C1 segment of cervical spinal cord (tissue), 14 donors: ENCODE data around the gene RPS6KA3.
"Not testable (repeated sequence)": the region's sequence is repeated elsewhere in the genome, so short reads cannot be mapped to it uniquely, and the experiment has no call there.

Experiments used
- DNase-seq, 14 donors: peaks; one replicate each; lab custom pipeline; 2025; lab: John Stamatoyannopoulos, UW

RPS6KA3 gene

DNA sequence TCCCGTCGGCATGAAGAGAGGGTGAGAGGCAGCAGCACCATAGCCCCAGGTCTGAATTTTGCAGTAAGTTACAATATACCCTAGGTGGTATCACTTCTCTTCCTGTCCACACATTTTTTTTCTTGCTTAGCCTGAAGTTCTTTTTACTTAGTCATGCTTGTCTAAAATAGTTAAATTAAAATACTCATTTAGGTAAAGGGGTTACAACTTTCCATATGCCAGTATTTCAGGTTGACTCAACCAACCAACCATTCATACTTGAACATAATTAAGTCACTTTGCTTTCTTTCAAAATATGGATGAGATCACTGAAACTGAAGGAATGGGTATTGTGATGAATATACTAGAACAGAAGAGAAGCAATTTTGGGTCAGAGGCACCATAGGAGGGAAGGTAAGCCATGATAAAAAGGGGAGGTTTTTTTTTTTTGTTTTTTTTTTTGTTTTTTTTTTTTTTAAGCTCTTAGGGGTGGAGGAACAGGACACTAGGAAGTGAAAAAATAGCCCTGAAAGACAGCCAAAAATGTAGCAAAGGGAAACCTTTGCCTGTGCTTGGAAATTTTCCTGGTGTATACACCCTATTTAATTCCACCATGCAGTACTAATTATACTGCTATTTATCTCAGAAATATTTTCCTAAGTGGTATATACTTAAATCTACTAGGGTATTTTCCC lies 41.8 kb downstream of the RPS6KA3 start:
- DNase-seq = peak in 1 of 14 donors; percentile 27

DNA sequence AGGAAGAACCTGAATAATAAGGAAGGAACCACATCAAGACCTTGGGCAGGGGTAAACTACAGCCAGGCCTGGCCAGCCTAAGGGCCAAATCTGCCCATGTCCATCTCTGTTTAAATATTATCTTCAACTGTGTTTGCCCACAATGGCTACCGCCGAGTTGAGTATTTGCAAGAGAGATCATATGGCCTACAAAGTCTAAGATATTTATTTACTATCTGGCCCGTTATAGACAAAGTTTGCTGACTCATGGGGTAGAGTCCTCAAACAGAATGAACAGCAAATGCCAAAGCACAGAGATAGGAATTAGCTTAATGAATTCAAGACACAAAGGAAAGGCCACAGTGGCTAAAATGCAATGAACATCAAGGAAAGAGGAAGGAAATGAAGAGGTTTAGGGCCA lies 44.8 kb downstream of the RPS6KA3 start:
- DNase-seq = no peak

DNA sequence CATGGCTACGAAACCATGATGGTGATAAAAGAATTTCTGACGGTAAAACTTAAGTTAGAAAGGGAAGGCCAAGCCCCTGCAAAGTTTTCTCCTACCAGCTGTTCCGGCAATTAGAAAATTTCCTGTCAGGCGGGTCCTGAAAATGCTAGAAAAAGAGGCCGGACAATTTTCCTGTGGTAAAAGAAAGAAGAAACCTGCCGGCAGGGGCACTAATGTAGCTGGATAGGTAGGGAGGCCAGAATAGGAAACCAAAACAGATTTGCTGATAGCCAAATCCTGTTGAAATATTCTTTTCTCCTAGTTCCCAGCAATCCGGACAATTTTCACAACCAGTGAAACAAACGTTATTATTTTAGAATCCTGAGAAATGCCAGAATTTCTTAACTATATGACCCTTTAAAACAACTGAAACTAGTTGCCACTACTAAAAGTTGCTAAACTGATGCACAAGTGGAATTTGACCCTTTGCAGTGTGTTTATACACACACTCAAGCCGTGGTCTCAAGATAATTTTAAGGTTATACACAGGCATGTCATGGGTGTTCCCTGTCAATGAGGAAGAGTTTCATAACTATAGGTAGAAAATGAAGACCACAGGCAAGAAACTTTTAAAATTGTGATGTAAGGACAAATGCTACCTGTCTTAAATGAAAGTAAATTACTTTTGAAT lies 47.7 kb downstream of the RPS6KA3 start:
- DNase-seq = no peak

DNA sequence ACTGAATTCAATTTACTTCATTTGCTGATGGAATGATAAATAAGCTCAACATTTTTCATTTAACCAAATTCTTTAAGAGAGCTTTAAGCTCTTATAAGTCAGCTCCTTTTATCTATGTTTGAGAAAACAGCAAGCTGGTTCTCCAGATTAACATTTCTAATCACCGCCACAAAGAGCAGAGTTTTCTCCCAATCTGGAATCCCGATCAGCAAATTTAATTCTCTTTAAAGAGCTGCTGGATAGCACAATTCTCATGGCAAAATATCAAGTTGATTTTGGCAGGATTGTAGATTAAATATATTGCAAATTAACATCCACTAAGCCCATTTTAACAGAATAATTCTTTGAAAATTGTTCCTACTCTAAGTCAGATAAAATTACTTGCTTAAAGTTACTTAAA lies 48.8 kb downstream of the RPS6KA3 start:
- no peak for DNase-seq

DNA sequence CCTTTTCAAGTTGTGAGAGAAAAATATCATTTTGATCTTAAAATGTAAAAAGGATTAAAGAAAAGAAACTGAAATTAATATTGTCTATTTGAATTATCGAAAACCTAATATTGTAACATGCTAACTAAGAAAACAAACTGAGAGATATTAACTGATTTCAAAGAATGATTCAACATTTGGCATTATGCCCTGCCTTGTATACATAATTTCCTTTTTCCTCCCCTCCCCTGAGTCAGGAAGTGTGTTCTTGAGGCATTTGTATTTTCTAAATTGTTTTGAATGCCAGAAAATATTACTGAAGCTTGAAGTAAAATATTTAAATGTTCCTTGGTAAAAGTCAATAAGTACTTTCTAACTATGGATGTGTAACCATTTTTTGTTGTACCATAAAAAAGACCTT lies 49.4 kb downstream of the RPS6KA3 start:
- peak in 1 of 14 donors; percentile 18 for DNase-seq

DNA sequence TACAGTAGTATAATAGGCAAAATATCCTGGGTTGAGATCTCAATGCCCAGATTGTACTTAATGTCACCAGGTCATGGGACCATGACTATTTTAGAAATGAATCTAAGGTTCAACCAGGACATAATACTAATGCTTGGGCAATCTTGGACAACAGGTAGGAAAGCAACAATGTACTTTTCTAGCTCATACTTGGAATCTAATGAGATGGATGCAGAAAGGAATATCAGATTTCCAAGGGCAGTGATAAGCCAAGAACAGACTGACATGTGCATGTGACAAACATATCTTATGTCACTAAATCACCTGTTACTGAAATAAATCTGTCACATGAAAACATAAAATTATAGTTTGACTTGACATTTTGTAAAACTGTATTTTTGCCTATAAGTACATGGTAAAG lies 51.1 kb downstream of the RPS6KA3 start:
- no peak for DNase-seq

DNA sequence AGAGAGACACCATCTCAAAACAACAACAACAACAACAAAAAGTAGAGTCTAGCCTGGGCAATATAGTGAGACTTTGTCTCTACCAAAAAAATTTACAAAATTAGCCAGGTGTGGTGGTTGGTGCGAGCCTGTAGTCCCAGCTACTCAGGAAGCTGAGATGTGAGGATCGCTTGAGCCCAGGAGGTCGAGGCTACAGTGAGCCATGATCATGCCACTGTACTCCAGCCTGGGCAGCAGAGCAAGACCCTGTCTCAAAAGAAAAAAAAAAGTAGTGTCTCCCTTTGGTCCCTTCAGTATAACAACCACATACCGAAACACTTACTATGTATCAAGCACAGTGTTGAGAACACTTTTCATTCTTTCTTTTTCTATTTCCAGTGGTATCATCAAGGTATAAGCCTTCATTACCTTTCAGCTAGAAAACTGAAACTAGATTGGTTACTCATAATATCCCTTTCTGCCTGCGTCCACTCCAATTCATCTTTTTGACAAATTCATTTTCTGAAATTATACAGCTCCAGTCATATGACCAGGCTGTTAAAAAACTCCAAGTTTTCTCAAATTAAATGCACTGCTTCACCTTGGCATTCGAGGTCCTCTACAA lies 54.1 kb downstream of the RPS6KA3 start:
- no peak for DNase-seq

DNA sequence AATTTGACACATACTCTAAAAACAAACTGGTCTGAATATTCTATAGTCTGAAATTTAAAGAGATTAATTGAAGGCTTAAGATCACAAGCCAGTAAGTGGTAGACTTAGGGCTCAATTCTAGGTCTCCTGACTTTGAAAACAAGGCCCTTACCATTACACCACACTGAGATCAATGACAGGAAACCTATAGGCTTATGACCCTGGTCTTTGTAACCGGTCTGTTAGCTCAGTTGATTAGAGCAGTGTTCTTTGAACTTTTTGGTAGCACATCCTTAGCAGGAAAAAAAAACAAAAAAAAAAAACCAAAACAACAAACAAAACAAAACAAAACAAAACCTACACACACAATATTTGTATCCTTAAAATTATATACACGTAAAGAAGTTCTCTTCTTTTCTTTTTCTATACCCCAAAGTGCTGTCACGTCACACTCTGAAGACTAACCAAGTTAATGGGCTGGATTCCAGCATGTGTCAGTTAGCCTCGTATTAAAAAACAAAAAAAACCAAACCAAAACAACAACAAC lies 55.4 kb downstream of the RPS6KA3 start:
- DNase-seq = no peak

DNA sequence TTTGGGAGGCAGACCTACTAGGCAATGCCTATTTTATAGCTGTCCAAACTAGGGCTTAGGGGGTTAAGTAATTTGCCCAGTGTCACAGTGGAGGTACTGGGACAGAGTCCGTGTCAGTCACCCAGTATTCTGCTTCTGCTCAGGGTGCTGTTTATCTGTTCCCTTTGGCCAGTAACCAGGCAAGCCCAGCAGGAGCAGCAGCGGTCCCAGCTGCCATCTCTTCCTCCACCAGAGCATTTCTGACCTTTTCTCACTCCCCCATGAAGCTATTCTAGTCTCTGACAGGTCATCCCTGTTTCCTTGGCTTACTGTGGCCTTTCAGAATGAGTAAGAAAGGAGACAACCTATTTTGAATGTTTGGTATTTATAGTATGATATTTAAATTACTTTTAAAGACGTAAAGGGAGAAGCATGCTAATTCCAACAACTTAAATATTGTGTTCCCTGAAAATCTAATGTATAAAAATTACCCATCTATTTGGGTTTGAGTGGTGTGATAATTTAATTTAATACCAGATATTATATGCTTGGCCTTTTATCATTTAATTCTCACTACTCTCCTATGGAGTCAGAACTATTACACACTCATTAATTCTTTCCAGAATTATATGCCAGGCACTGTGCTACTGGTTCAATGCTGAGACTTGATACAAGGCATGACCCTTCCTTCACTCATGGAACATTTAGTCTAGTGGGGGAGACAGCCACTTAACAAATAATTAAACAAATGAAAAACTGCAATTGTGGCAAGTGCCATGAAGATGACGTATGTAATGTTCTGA lies 60.6 kb downstream of the RPS6KA3 start:
- peak in 1 of 14 donors; percentile 61 for DNase-seq

DNA sequence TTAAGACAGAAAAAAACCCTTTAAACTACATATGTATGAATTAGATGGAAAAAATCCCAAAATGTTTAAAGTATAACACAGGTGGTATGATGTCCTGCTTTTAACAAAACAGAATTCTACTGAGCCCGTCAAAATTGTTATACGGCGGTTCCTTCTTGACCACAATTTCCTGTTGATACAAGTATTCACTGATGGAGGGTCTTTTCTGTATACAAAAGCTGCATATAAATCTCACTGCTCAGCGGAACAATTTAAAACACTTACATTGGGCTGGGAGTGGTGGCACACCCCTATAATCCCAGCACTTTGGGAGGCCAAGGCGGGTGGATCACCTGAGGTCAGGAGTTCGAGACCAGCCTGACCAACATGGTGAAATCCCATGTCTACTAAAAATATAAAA lies 62.4 kb downstream of the RPS6KA3 start:
- no peak for DNase-seq

DNA sequence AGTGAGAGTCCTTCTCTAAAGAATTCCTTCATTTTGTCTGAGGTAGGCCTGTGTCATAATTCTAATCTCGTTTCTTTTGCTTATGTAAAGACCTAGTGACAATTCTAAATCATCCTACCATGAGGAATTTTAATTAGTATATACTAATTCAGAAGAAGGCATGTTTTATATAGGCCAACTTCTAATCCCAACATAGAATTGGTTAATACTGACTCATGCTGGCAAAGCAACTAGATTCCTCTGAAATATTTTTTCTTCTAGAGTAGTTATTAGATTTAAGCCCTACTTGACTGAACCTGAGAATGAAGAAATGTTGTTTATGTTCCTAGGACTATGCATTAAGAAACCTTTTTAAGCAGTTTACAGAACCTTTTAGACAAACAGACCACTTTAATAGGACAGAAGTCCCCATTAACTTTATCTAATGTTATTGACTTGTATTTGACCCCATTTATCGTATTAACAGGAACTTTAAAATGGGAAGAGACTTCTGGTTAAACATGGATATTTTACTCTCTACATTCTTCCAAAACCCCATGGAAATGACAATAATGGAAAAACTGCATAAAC lies 69.0 kb downstream of the RPS6KA3 start:
- no peak for DNase-seq

DNA sequence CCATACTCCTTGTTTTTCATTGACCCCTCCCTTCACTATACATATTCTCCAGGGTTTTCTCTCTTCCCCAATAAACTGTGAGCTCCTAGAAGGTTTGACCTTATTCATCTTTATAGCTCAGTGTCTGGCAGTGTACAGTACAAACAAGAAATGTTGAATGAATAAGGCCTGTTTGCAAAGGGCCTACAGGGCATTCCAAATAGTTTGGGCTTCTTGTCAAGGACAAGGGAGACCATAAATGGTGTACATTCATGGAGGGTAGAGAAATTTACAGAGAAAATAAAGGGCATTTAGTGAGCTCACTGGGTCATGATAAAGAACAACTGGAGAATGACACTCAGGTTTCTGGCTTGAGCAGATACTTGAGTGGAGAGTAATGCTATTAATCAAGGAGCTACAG lies 77.5 kb downstream of the RPS6KA3 start:
- DNase-seq = no peak

DNA sequence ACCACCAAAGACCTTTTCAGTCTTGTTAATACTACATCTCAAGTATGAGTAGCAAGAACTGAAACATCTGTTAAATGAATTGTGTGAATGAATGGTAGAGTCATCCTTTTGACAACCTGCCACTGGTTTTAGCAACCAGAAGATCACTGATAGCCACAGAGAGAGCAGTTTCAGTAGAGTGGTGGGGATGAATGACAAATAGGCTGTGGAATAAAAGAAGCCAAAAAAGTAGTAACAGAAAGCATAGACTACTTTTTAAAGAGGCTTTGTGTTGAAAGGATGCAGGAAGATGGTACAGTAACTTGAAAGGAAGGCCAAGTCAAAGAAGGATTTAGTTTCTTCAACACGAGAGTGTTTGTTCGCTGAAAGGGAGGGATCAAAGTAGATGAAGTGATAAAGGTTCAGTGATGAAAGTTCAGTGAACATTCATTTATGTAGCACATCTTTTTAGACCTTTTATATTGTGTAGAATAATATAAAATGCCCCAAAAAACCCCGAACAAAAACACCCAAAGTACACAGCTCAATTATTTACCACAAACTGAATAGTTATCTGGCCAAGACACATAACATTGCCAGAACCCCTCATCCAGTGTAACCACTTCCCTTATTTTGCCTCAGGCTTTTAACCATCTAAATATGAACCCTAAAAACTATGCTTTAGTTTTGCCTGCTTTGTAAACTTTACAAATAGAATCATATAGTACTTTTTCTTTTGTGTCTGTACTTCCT lies 84.9 kb downstream of the RPS6KA3 start:
- DNase-seq = no peak

DNA sequence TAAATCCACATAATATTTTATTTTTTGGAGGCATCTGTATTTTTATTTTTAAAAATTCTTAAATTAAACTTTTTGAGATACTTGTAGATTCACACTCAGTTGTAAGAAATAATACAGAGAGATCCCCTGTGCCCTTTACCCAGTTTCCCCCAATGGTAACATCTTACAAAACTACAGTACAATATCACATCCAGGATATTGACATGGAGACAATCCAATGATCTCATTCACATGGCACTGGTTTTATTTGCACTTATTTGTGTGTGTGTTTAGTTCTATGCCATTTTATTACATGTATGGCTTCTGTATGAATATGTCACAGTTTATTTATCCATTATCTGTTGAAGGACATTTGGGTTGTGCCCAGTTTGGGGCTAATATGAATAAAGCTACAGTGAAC lies 89.6 kb downstream of the RPS6KA3 start:
- no peak for DNase-seq

DNA sequence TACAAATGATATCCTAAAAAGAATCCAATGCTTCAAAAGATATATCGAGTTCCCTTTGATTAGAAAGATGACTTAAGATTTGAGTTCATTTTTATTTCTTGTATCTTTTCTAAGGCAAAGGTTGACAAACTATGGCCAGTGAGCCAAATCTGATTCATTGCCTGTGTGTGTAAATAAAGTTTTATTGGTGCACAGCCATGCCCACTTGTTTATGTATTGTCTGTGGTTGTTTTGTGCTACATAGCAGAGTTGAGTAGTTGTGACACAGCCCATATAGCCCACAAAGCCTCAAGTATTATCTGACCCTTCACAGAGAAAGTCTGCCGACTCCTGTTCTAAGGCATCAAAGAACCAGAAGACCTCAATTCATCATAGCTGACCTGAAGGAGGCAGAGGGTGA lies 92.9 kb downstream of the RPS6KA3 start:
- no peak for DNase-seq

DNA sequence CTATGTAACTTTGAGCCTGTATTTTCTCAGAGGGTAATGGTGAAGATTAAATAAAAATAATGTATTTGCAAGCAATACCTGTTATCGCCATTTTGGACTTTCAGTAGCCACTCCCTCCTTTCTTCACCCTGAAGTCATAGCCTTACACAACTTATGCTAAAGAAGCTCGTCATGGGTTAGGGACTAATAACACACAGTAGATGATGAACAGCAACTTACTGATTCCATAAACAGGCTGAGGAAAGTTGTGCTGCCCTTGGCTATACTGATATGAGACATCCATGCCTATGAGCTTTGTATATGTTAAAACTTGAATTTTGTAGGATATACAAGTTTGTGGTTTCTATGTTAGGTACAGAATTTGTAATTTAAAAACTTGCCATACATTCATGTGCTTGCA lies 93.4 kb downstream of the RPS6KA3 start:
- no peak for DNase-seq

DNA sequence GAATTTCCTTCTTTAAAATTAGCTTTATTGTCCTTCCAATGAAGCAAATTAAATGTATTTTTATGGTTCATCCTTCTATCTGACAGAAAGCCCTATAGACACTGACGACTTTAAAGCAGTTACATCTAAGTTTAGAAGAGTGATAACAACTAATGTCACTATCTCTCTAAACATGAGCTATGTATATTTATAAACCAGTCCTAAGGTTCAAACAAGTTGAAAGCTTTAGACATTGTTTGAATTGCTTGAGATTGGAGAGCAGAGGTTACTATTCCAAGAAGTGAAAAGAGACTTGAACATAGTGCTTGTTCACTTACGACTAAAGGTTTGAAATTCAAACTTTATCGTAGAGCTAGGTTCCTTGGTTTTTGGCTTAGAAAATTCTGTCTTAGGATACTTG lies 94.8 kb downstream of the RPS6KA3 start:
- DNase-seq = no peak

DNA sequence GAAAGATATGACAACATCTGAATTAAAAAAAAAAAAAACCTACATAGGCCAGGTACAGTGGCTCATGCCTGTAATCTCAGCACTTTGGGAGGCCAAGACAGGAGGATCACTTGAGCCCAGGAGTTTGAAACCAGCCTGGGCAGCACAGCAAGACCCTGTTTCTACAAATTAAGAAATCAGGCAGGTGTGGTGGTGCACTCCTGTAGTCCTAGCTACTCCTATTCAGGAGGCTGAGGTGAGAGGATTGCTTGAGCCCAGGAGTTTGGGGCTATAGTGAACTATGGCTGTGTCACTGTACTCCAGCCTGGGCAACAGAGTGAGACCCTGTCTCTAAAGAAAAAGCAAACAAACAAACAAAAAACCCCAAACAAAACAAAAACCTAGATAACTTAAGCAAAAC lies 104.2 kb downstream of the RPS6KA3 start:
- not testable (repeated sequence) for DNase-seq

DNA sequence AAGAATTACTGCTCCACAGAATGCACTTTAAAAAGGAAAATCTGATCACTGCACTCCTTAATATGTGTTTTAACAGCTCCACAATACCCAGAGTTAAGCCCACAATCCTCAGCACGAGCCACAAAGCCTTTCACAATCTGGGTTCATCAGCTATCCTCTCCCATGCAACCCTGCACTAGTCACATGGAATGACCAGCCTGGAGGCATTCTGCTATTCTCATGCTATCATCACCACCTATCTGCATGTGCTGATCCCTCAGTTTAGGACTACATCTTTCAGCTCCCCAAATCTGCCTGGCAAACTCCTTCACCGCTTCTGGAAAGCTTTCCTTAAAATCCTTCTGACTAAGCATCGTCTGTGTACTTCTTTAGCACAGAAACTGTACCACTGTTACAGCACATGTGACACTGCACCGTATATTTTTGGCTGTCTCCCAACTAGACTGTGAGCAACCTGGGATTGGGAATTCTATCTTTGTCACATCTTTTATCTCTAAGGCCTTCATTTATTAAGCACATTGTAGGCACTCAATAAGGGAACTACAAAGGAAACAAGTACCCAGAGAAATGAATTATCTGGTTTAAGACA lies 106.8 kb downstream of the RPS6KA3 start:
- DNase-seq = no peak

DNA sequence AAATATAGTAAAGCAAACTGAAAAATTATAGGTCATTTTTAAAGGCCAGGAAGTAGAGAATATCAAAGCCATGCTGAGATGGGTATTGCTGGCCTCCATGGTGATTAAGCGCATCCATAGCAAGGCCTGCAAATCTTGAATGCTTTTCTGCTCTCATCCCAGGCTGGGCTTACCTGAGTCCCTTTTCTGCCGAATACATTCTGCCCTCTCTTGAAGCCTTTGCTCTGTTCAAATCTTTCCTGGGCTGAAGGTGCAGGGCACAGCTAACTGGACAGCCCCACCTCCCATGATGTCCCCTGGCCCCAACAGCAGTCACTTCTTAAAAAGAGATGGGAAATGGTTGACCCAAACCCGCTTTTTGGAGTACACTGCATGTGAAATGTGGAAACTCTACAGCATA lies 115.0 kb downstream of the RPS6KA3 start:
- no peak for DNase-seq

DNA sequence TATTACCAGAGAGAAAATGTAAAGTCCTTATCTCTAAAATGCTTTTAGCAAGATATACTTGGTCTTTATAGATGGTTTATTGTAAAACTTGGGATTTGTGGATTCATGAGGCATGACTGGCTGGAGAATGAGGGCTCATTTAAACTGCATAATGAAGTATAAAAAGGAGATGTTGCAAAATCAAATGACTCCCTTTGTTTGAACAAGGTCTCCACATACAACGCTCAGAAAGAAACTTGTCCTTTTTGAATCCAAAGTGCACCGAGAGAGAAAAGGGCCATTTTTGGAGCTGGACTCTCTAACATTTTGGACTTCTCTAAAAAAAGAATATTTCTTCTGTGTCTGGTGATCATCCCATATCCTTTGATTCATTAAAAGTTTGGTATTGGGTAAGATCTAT lies 117.4 kb downstream of the RPS6KA3 start:
- no peak for DNase-seq
